Lower lobe of right lung (tissue), 2 donors: Measurements from ENCODE around the gene TLE4. TPM values are rescaled to one million over a fixed set of nuclear protein-coding genes. Genes with fewer than 3 reads are reported as not detected.
"Not testable (repeated sequence)": the region's sequence is repeated elsewhere in the genome, so short reads cannot be mapped to it uniquely, and the experiment has no call there.

Experiments used
- ATAC-seq, 2 donors: fragments of 200-7000 bp; cut with Tn5 transposase; one replicate each; pipeline ENCODE4 v1.9.1; 2020 to 2022; ENCODE audit warnings: mild to moderate bottlenecking in 2 of 2, moderate library complexity in 2 of 2
- DNase-seq: peaks from one replicate; pipeline ENCODE4 v3.0.0-alpha.2; 2020
- H3K27ac ChIP-seq: fragments of 200-600 bp; one replicate; pipeline ENCODE4 v1.8.0; 2022
- H3K27me3 ChIP-seq: fragments of 200-600 bp; one replicate; pipeline ENCODE4 v1.8.0; 2022; ENCODE audit warnings: low read depth
- H3K36me3 ChIP-seq: fragments of 200-600 bp; one replicate; pipeline ENCODE4 v1.8.0; 2022; ENCODE audit warnings: mild to moderate bottlenecking
- H3K4me1 ChIP-seq: fragments of 200-600 bp; one replicate; pipeline ENCODE4 v1.8.0; 2022
- H3K4me3 ChIP-seq: fragments of 200-600 bp; one replicate; pipeline ENCODE4 v1.8.0; 2022; ENCODE audit warnings: mild to moderate bottlenecking
- H3K9me3 ChIP-seq: fragments of 200-600 bp; one replicate; pipeline ENCODE4 v1.8.0; 2022
- CTCF ChIP-seq: fragments of 200-600 bp; IDR thresholded peaks from one replicate; pipeline ENCODE4 v1.8.0; 2022; ENCODE audit warnings: antibody characterized with exemption, mild to moderate bottlenecking
- intact Hi-C: fragments of 100-400 bp; cut with DNase I; formaldehyde crosslinking; loops from one replicate; pipeline ENCODE4 v1.11.0; 2022
- total RNA-seq: library from RNA; stranded (reverse); fragmentation: NEBNext Ultra II Directional; extraction: Animal tissue kit (Norgen Biotek cat#: 25700); gene quantifications from one replicate; pipeline ENCODE4 v1.2.1, GENCODE V29; 2021
- donor health status: DM: no; HTN: yes; CAD: no; lungs with severe emphysema.

TLE4 gene
- total RNA-seq, 1 donor from 2014 or later: 48.6 TPM

- Histone ChIP-seq H3K36me3 (no peaks in the 10 kb centered on the region), H3K9me3 (no peaks in the 10 kb centered on the region), H3K27me3 (no peaks in the 10 kb centered on the region), H3K4me1 (no peaks in the 10 kb centered on the region), H3K27ac (no peak overlapping the region), H3K4me3 (no peak overlapping the region)
- no peak for ATAC-seq
- no peak for TF ChIP-seq CTCF
- DNase-seq: no peak
- intact Hi-C loops: no loop called here
These were observed 60.9 kb downstream of the TLE4 start for GRCh38 chr9:79632705-79633104.

DNA sequence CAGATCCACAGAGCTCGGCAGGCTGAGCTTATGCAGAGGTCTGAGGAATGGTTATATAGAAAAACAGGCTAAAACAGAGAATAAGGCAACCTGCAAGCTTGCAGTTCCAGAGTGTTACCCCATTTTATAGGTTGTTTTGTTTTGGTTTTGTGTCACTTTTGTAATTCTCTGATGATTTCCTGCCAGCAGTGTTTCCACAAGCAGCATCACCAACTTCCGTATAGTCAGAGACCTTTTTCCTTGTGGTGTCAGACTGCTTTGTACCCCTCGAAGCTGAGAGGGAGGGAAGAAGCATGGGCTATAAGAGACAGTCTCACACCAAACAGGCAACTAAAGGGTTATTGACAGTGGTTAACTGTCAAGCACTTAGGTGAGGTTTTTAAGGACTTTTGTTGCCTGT is 61.8 kb downstream of the TLE4 start:
- DNase-seq (no peak), ATAC-seq (no peak)
- TF ChIP-seq CTCF: no peak
- H3K36me3 ChIP-seq: no peaks in the 10 kb centered on the region
- no peaks in the 10 kb centered on the region for H3K9me3 ChIP-seq
- intact Hi-C loops: no loop called here
- no peak overlapping the region for H3K4me3 ChIP-seq
- H3K27ac ChIP-seq: no peak overlapping the region
- no peaks in the 10 kb centered on the region for H3K4me1 ChIP-seq
- H3K27me3 ChIP-seq: no peaks in the 10 kb centered on the region

DNA sequence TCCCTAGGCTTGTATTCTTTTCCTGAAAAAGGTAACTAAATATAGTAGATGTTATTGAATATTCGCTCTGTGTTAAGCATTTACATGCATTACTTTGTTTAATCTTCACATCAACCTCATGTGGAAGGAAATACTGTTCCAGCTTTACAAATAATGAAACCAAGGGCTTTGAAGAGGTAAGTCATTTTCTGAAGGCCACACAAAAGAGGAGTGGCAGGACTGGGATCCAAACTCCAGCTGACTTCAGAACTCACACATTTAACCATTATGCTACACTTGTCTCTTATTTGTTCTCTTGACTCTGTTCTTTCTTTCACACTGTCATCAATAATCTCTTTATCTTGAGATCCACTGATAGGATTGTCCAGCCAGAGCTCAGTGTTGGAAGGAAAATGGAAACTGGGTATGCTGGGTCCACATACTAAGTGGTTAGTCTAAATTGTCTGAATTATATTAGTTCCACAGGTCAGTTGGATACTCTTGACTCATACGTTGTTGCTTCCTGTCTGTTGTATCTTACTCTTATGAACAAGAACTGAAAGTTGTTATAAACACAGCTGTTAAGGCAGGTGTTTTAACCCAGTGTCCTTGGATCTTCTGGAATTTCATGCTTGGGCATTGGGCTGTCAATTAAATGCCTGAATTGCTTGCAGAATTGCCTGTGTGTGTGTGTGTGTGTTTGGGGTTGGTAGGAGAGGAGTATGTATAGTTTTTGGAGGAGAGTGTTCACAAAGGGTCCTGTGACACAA is 65.6 kb downstream of the TLE4 start:
- ATAC-seq (no peak), DNase-seq (no peak)

DNA sequence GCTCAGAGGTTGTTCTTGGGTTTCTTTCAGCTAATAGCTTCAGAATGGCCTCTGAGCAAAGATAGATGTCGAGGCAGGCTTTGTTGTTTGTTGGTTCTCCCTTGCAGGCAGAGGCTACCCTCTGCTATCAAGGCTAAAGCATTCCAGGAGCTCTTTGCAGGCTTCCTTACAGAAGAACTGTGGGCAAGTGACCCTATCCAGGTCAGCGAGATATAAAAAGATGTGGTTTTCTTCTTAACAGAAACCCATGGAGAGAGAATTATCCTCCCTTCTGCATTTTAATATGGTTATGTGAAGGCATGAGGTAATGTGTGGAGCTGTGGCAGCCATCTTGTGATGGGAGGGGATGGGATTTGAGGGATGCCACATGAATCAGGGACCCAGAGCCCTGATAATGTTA is 67.0 kb downstream of the TLE4 start:
- Histone ChIP-seq H3K27ac (no peak overlapping the region), H3K9me3 (no peaks in the 10 kb centered on the region), H3K4me1 (no peaks in the 10 kb centered on the region), H3K36me3 (no peaks in the 10 kb centered on the region), H3K4me3 (no peak overlapping the region), H3K27me3 (no peaks in the 10 kb centered on the region)
- intact Hi-C loops: no loop called here
- no peak for TF ChIP-seq CTCF
- no peak for DNase-seq
- no peak for ATAC-seq

More for the DNA sequence above, 65.6 kb downstream of the TLE4 start:
- no peak for TF ChIP-seq CTCF
- no peak overlapping the region for H3K4me3 ChIP-seq
- H3K9me3 ChIP-seq: no peaks in the 10 kb centered on the region
- no peaks in the 10 kb centered on the region for H3K4me1 ChIP-seq
- H3K36me3 ChIP-seq: no peaks in the 10 kb centered on the region
- no peak overlapping the region for H3K27ac ChIP-seq
- intact Hi-C loops: no loop called here
- H3K27me3 ChIP-seq: no peaks in the 10 kb centered on the region

DNA sequence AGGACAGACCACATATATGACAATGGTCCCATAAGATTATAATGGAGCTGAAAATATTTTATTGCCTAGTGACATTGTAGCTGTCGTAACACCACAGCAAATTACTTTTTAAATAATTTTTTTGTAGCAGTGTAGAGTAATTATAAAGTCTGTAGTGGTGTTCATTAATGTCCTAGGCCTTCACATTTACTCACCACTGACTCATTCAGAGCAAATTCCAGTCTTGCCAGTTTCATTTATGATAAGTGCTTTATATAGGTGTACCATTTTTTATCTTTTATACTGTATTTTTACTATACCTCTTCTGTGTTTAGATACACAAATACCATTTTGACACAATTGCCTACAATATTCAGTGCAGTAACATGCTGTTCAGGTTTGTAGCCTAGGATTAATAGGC is 67.6 kb downstream of the TLE4 start:
- no peaks in the 10 kb centered on the region for H3K36me3 ChIP-seq
- H3K27me3 ChIP-seq: no peaks in the 10 kb centered on the region
- no peak overlapping the region for H3K27ac ChIP-seq
- intact Hi-C loops: no loop called here
- no peak overlapping the region for H3K4me3 ChIP-seq
- DNase-seq (no peak), ATAC-seq (no peak)
- no peaks in the 10 kb centered on the region for H3K4me1 ChIP-seq
- no peak for TF ChIP-seq CTCF
- no peaks in the 10 kb centered on the region for H3K9me3 ChIP-seq

GRCh38 chr9:79640067-79640466 is 68.3 kb downstream of the TLE4 start:
- DNase-seq, H3K27ac ChIP-seq, H3K4me3 ChIP-seq, intact Hi-C loops, H3K27me3 ChIP-seq, H3K36me3 ChIP-seq, ATAC-seq, H3K4me1 ChIP-seq, H3K9me3 ChIP-seq: not testable (repeated sequence)
